ENCODE measurements around the gene HPDL. TPM values are rescaled to one million over a fixed set of nuclear protein-coding genes. Genes with fewer than 3 reads are reported as not detected.

Gene HPDL
- total RNA-seq, 2 experiments from 2014 or later, result 12.7 to 17.9 TPM

GRCh38 chr1:45335855-45336324 lies 9.2 kb downstream of the HPDL start:
- Mint-ChIP-seq H3K4me1 (peaks cover 17% of the 10 kb centered on the region), H3K4me3 (no peak overlapping the region), H3K36me3 (ENCODE audit: low read depth) (peaks cover 31% of the 10 kb centered on the region), H3K27ac (no peak overlapping the region), H3K27me3 (no peaks in the 10 kb centered on the region), H3K9me3 (ENCODE audit: low read depth) (no peaks in the 10 kb centered on the region)
- DNase-seq (no peak), ATAC-seq (no peak)
- ChIA-PET CTCF (interaction anchor here (0.7 kb wide), 1 partner anchor 160 kb away, joined by 4 read pairs; no protein-coding TSS in a partner anchor), POLR2A (no interaction called here)
- intact Hi-C loops (cut with DNase I, micrococcal nuclease), result no loop called here

GRCh38 chr1:45337630-45338325 lies 11.1 kb downstream of the HPDL start:
- Mint-ChIP-seq H3K9me3 (ENCODE audit: low read depth) (no peaks in the 10 kb centered on the region), H3K4me1 (peaks cover 31% of the 10 kb centered on the region), H3K27ac (no peak overlapping the region), H3K36me3 (ENCODE audit: low read depth) (peaks cover 49% of the 10 kb centered on the region), H3K4me3 (no peak overlapping the region), H3K27me3 (no peaks in the 10 kb centered on the region)
- intact Hi-C loops (cut with DNase I, micrococcal nuclease), result no loop called here
- ChIA-PET CTCF (interaction anchor here (0.8 to 1.3 kb wide), 3 partner anchors 18 to 325 kb away, joined by 3 to 4 read pairs (median 4); no protein-coding TSS in a partner anchor), POLR2A (interaction anchor here (1.2 to 3.6 kb wide), 2 partner anchors 12 to 184 kb away, joined by 4 to 21 read pairs; partner anchors contain the start of gene PRDX1)
- no peak for ATAC-seq
- DNase-seq, result no peak

GRCh38 chr1:45339789-45340558 lies 13.3 kb downstream of the HPDL start, which contains the start of the genes MUTYH and TOE1:
TSS of gene MUTYH (minus strand) at chr1:45340440. CDS start at chr1:45334505, 5,935 bp downstream.
TSS of gene TOE1 (plus strand) at chr1:45340170. CDS start at chr1:45340253, 83 bp downstream.
- peak; percentile 98 for DNase-seq
- Mint-ChIP-seq H3K36me3 (ENCODE audit: low read depth) (peaks cover 57% of the 10 kb centered on the region), H3K4me3 (peak within 1 kb of the TSS; percentile 100), H3K4me1 (peaks cover 27% of the 10 kb centered on the region), H3K27me3 (no peaks in the 10 kb centered on the region), H3K27ac (peak within 1 kb of the TSS; percentile 100), H3K9me3 (ENCODE audit: low read depth) (no peaks in the 10 kb centered on the region)
- POLR2A ChIA-PET, result interaction anchor here (0.6 to 3.6 kb wide), 29 partner anchors 9 to 618 kb away, joined by 3 to 44 read pairs (median 6); partner anchors contain the start of genes AKR1A1, BTBD19, CCDC163 and EIF2B3
- CTCF ChIA-PET, result interaction anchor here (0.5 to 4.4 kb wide), 22 partner anchors 9 to 968 kb away, joined by 3 to 40 read pairs (median 4); partner anchors contain the start of genes CCDC163, HECTD3, MMACHC and TESK2
- intact Hi-C loops (cut with DNase I, micrococcal nuclease), result loop anchor here (1.0 kb wide), 15 partner anchors 13 to 666 kb away; partner anchors contain the start of genes CCDC163 (in 2 of the 2), MMACHC (in 2 of the 2), TESK2 (in 2 of the 2) and UROD (in 2 of the 2)
- ATAC-seq, result peak; percentile 86

DNA sequence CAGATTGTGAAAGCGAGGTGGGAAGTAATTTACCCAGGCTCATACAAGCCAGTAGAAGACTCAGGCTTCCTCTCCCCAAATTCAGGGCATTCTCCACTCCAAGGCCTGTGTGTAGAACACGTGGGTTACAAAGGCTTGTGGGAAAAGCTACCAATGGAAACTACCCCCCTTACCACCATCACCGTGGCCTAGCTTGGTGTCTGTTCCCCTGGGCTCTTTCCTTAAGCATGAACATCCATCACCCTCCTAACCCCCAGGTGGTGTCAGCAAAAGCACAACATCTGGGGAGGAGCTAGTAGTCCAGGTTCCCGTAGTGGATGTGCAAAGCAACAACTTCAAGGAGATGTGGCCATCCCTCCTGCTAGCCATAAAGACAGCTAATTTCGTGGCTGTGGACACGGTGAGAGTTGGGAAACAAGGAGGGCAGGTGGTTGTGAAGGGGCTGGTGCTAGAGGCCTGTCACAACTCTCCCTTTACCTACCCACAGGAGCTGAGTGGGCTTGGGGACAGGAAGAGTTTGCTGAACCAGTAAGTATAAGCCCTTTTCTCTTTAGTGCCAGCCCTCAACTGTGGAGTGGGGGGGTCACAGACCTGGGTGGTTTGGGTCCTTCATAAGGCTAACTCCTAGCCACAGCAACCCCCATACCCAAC lies 14.2 kb downstream of the HPDL start:
- H3K27me3 Mint-ChIP-seq, result no peaks in the 10 kb centered on the region
- POLR2A ChIA-PET, result interaction anchor here (0.9 to 3.6 kb wide), 20 partner anchors 8 to 619 kb away, joined by 3 to 44 read pairs (median 20); partner anchors contain the start of genes BTBD19, CCDC163, EIF2B3 and GPBP1L1
- CTCF ChIA-PET, result interaction anchor here (0.6 to 4.4 kb wide), 14 partner anchors 9 to 532 kb away, joined by 3 to 40 read pairs (median 4); partner anchors contain the start of genes BTBD19, CCDC163, HECTD3 and MMACHC
- DNase-seq (peak; percentile 50), ATAC-seq (no peak)
- H3K4me1 Mint-ChIP-seq, result peaks cover 27% of the 10 kb centered on the region
- H3K4me3 Mint-ChIP-seq, result peak overlapping the region; percentile 100
- H3K36me3 Mint-ChIP-seq (ENCODE audit: low read depth), result peaks cover 64% of the 10 kb centered on the region
- H3K9me3 Mint-ChIP-seq (ENCODE audit: low read depth), result no peaks in the 10 kb centered on the region
- H3K27ac Mint-ChIP-seq, result peak overlapping the region; percentile 100
- intact Hi-C loops (cut with DNase I, micrococcal nuclease), result loop anchor here (1.0 kb wide), 12 partner anchors 38 to 667 kb away; partner anchors contain the start of genes CCDC163 (in 2 of the 2), MMACHC (in 2 of the 2), TESK2 (in 2 of the 2) and ARMH1 (in 1 of the 2)

- ATAC-seq (no peak), DNase-seq (no peak)
- Mint-ChIP-seq H3K4me1 (peaks cover 21% of the 10 kb centered on the region), H3K36me3 (ENCODE audit: low read depth) (peaks cover 48% of the 10 kb centered on the region), H3K4me3 (no peak overlapping the region), H3K27ac (peak overlapping the region; percentile 19), H3K27me3 (no peaks in the 10 kb centered on the region), H3K9me3 (ENCODE audit: low read depth) (no peaks in the 10 kb centered on the region)
- ChIA-PET POLR2A (interaction anchor here (0.6 to 1.4 kb wide), 3 partner anchors 14 to 149 kb away, joined by 3 read pairs; no protein-coding TSS in a partner anchor), CTCF (interaction anchor here (1.1 kb wide), 1 partner anchor 19 kb away, joined by 3 read pairs; no protein-coding TSS in a partner anchor)
- intact Hi-C loops (cut with DNase I, micrococcal nuclease), result no loop called here
Measured at GRCh38 chr1:45344499-45344898, 17.8 kb downstream of the HPDL start.

- H3K36me3 Mint-ChIP-seq (ENCODE audit: low read depth), result peaks cover 48% of the 10 kb centered on the region
- ChIA-PET CTCF (interaction anchor here (0.9 to 1.7 kb wide), 2 partner anchors 13 to 14 kb away, joined by 3 to 5 read pairs; no protein-coding TSS in a partner anchor), POLR2A (interaction anchor here (0.6 to 1.4 kb wide), 2 partner anchors 14 to 148 kb away, joined by 3 read pairs; no protein-coding TSS in a partner anchor)
- intact Hi-C loops (cut with DNase I, micrococcal nuclease), result loop anchor here in 1 of 2 experiments (5.0 kb wide), 1 partner anchor 227 kb away; no protein-coding TSS in a partner anchor
- H3K4me3 Mint-ChIP-seq, result no peak overlapping the region
- peak overlapping the region; percentile 39 for H3K27ac Mint-ChIP-seq
- H3K9me3 Mint-ChIP-seq (ENCODE audit: low read depth), result no peaks in the 10 kb centered on the region
- H3K27me3 Mint-ChIP-seq, result no peaks in the 10 kb centered on the region
- peaks cover 21% of the 10 kb centered on the region for H3K4me1 Mint-ChIP-seq
- no peak for DNase-seq
- ATAC-seq, result no peak
Measured at GRCh38 chr1:45345014-45345413, 18.3 kb downstream of the HPDL start.

GRCh38 chr1:45346473-45346872 lies 19.8 kb downstream of the HPDL start:
- Mint-ChIP-seq H3K36me3 (ENCODE audit: low read depth) (peaks cover 36% of the 10 kb centered on the region), H3K4me3 (no peak overlapping the region), H3K27me3 (no peaks in the 10 kb centered on the region), H3K27ac (no peak overlapping the region), H3K4me1 (peaks cover 18% of the 10 kb centered on the region), H3K9me3 (ENCODE audit: low read depth) (no peaks in the 10 kb centered on the region)
- DNase-seq (no peak), ATAC-seq (no peak)
- intact Hi-C loops (cut with DNase I, micrococcal nuclease), result loop anchor here in 1 of 2 experiments (5.0 kb wide), 1 partner anchor 226 kb away; no protein-coding TSS in a partner anchor
- POLR2A ChIA-PET, result interaction anchor here (0.7 kb wide), 2 partner anchors 19 to 242 kb away, joined by 3 read pairs; no protein-coding TSS in a partner anchor
- CTCF ChIA-PET, result interaction anchor here (0.6 to 1.7 kb wide), 2 partner anchors 12 to 63 kb away, joined by 3 to 5 read pairs; no protein-coding TSS in a partner anchor

GRCh38 chr1:45348020-45348419 lies 21.3 kb downstream of the HPDL start:
- Mint-ChIP-seq H3K27ac (no peak overlapping the region), H3K4me3 (no peak overlapping the region), H3K4me1 (peaks cover 4% of the 10 kb centered on the region), H3K36me3 (ENCODE audit: low read depth) (peaks cover 21% of the 10 kb centered on the region), H3K27me3 (no peaks in the 10 kb centered on the region), H3K9me3 (ENCODE audit: low read depth) (no peaks in the 10 kb centered on the region)
- POLR2A ChIA-PET, result interaction anchor here (0.6 to 3.5 kb wide), 5 partner anchors 8 to 461 kb away, joined by 3 to 20 read pairs (median 3); partner anchors contain the start of genes MUTYH and TOE1
- ATAC-seq (no peak), DNase-seq (no peak)
- intact Hi-C loops (cut with DNase I, micrococcal nuclease), result loop anchor here in 1 of 2 experiments (5.0 kb wide), 1 partner anchor 224 kb away; no protein-coding TSS in a partner anchor
- CTCF ChIA-PET, result interaction anchor here (1.0 to 2.6 kb wide), 6 partner anchors 9 to 221 kb away, joined by 3 to 13 read pairs (median 5); partner anchors contain the start of gene TESK2

- Mint-ChIP-seq H3K9me3 (ENCODE audit: low read depth) (no peaks in the 10 kb centered on the region), H3K27ac (no peak overlapping the region), H3K4me3 (no peak overlapping the region), H3K27me3 (no peaks in the 10 kb centered on the region), H3K4me1 (peaks cover 4% of the 10 kb centered on the region), H3K36me3 (ENCODE audit: low read depth) (peaks cover 17% of the 10 kb centered on the region)
- DNase-seq (no peak), ATAC-seq (no peak)
- ChIA-PET CTCF (interaction anchor here (0.5 to 2.6 kb wide), 6 partner anchors 8 to 230 kb away, joined by 3 to 13 read pairs (median 5); partner anchors contain the start of gene TESK2), POLR2A (interaction anchor here (0.6 to 3.5 kb wide), 6 partner anchors 9 to 462 kb away, joined by 3 to 20 read pairs (median 4); partner anchors contain the start of genes MUTYH and TOE1)
- intact Hi-C loops (cut with DNase I, micrococcal nuclease), result loop anchor here in 1 of 2 experiments (5.0 kb wide), 1 partner anchor 224 kb away; no protein-coding TSS in a partner anchor
Measured at GRCh38 chr1:45348609-45348965, 21.9 kb downstream of the HPDL start.

Measured in activated CD4-positive, alpha-beta T cell treated with anti-CD3 and anti-CD28 coated beads for 36 hours (primary cell).